DOHH2 (cell line): Measurements from ENCODE around the gene HOXD9.

Source experiments
- H3F3A ChIP-seq: fragments of 200-600 bp; sonication (generic), shearing (Covaris generic); 2 replicates; pipeline ENCODE4 v1.6.0; 2016; ENCODE audit warnings: antibody characterized with exemption, mild to moderate bottlenecking; ENCODE audit not compliant: control insufficient read depth, insufficient read depth
- H3K27ac ChIP-seq: fragments of 200-600 bp; sonication (generic); 2 replicates; pipeline ENCODE4 v1.5.1; 2014; ENCODE audit warnings: low read depth, mild to moderate bottlenecking, low read length, moderate library complexity
- H3K27me3 ChIP-seq: fragments of 200-600 bp; sonication (generic); 2 replicates; pipeline ENCODE4 v1.6.1; 2014; ENCODE audit warnings: mild to moderate bottlenecking, low read length, mixed read lengths; ENCODE audit not compliant: control insufficient read depth
- H3K36me3 ChIP-seq: fragments of 200-600 bp; sonication (generic); 2 replicates; pipeline ENCODE4 v1.6.1; 2014; ENCODE audit warnings: mild to moderate bottlenecking, low read length, moderate library complexity, mixed read lengths; ENCODE audit not compliant: control insufficient read depth
- H3K4me1 ChIP-seq: fragments of 200-600 bp; sonication (generic); 2 replicates; pipeline ENCODE4 v1.6.1; 2014; ENCODE audit warnings: mild to moderate bottlenecking, low read length, mixed read lengths; ENCODE audit not compliant: control insufficient read depth
- H3K4me2 ChIP-seq: fragments of 200-600 bp; sonication (generic); 2 replicates; pipeline ENCODE4 v1.6.0; 2014; ENCODE audit warnings: mild to moderate bottlenecking, low read length, moderate library complexity
- H3K4me3 ChIP-seq: fragments of 200-600 bp; sonication (generic); 2 replicates; pipeline ENCODE4 v1.5.1; 2014; ENCODE audit warnings: mild to moderate bottlenecking, low read length, mixed read lengths
- H3K79me2 ChIP-seq: fragments of 200-600 bp; sonication (generic); 2 replicates; pipeline ENCODE4 v1.6.1; 2014; ENCODE audit warnings: mild to moderate bottlenecking, low read length, mixed read lengths; ENCODE audit not compliant: control insufficient read depth
- H3K9me2 ChIP-seq: fragments of 200-600 bp; sonication (generic); replicated peaks from 2 replicates; pipeline ENCODE4 v1.6.1; 2014; ENCODE audit warnings: mild to moderate bottlenecking, low read length, mixed read lengths; ENCODE audit not compliant: control insufficient read depth
- H3K9me3 ChIP-seq: fragments of 200-600 bp; sonication (generic); 2 replicates; pipeline ENCODE4 v1.6.1; 2014; ENCODE audit warnings: antibody characterized with exemption, low read length, mixed read lengths; ENCODE audit not compliant: control insufficient read depth, insufficient read depth
- H4K20me1 ChIP-seq: fragments of 200-600 bp; sonication (generic); 2 replicates; pipeline ENCODE4 v1.6.0; 2014; ENCODE audit warnings: low read depth, mild to moderate bottlenecking, antibody characterized with exemption, low read length, moderate library complexity; ENCODE audit not compliant: control insufficient read depth, insufficient read depth
- EZH2phosphoT487 ChIP-seq: fragments of 200-600 bp; sonication (generic); IDR thresholded peaks from 2 replicates; pipeline ENCODE4 v1.6.1; 2017; ENCODE audit warnings: borderline replicate concordance, mild to moderate bottlenecking, antibody characterized with exemption, low read length, moderate library complexity, mixed read lengths
- TF ChIP-seq, protein P1 (sequence below): fragments of 200-600 bp; sonication (generic); IDR thresholded peaks from one replicate; pipeline ENCODE4 v1.5.1; 2014; ENCODE audit warnings: antibody characterized with exemption, mild to moderate bottlenecking, low read depth, low read length; ENCODE audit not compliant: poor library complexity, severe bottlenecking

HOXD9 gene

DNA sequence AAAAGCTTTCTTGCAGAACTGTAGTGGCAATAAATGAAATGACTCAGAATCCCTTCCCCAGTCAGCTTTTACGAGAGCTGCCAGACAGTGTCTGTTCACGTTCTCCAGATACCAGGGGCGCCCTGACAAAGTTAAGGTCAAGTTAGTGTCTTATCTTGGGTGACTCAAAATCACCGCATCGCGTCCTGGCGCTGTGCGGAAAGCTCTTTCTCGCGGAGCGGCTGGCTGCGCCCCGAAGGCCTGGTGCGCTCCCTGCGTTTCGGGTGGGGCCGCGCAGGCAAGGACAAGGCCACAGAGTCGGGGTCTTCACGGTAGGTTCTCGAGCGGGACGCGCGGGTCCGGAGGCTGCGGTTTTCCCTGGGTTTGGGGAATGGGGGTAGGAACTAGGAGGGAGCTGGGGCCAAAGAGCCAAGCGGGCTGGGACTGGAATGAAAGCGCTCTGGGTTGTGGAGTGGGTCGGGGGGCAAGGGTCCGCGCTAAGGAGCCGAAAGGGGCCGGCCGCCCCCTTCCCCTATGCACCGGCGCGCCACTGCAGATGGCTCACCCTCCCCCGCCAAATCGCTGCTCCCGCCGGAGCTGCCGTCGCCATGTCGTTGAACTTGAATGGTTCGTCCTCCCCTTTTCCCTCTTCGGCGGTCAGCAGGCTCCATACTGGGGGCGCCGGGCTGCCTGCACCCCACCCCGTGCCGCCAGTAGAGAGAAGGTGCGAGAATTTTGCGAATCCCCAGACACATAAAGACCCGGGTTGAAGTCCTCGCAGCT lies 18.0 kb upstream of the HOXD9 start:
- Histone ChIP-seq H3K9me3 (no peaks in the 10 kb centered on the region), H3K4me1 (no peaks in the 10 kb centered on the region), H3K9me2 (no peaks in the 10 kb centered on the region), H3K4me3 (no peak overlapping the region), H3K4me2 (no peak overlapping the region), H4K20me1 (no peaks in the 10 kb centered on the region), H3K27ac (no peak overlapping the region), H3K79me2 (no peaks in the 10 kb centered on the region), H3K27me3 (no peaks in the 10 kb centered on the region), H3K36me3 (no peaks in the 10 kb centered on the region), H3F3A (no peaks in the 10 kb centered on the region)
- TF ChIP-seq, protein P1, sequence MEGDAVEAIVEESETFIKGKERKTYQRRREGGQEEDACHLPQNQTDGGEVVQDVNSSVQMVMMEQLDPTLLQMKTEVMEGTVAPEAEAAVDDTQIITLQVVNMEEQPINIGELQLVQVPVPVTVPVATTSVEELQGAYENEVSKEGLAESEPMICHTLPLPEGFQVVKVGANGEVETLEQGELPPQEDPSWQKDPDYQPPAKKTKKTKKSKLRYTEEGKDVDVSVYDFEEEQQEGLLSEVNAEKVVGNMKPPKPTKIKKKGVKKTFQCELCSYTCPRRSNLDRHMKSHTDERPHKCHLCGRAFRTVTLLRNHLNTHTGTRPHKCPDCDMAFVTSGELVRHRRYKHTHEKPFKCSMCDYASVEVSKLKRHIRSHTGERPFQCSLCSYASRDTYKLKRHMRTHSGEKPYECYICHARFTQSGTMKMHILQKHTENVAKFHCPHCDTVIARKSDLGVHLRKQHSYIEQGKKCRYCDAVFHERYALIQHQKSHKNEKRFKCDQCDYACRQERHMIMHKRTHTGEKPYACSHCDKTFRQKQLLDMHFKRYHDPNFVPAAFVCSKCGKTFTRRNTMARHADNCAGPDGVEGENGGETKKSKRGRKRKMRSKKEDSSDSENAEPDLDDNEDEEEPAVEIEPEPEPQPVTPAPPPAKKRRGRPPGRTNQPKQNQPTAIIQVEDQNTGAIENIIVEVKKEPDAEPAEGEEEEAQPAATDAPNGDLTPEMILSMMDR: no peak
- no peak for TF ChIP-seq EZH2phosphoT487

DNA sequence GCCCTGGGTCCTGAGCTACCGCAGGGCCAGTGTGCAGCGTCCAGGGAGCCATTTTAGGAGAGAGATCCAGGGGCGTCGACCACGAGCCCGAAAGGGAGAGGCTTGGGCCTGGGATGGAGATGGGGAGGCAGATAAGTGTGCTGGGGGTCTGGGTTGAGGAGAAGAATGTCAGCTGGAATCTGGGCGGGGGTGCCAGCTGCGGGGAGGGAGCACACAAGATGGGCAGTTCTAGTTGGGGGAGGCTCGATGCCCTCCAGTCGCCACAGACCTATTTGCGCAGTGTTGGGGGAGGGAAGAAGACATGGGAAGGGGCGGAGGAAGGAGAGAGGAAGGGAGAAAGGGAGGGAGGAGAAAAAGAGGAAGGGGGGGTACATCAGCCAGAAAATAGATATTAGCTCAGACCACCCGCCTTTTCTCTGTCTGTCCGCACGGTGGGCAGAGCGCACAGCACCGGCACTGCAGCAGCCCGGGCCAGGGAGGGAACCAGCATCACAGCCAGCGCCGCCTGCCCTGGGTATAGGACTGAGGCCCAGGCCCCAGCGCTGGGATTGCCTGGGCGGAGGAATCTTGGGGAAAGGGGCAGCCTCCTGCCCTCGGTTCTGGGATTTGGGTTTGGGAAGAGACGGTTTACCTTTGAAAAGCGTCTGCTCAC lies 17.3 kb upstream of the HOXD9 start:
- Histone ChIP-seq H3K4me3 (no peak overlapping the region), H3K9me2 (no peaks in the 10 kb centered on the region), H3K27ac (no peak overlapping the region), H3K79me2 (no peaks in the 10 kb centered on the region), H3K4me1 (no peaks in the 10 kb centered on the region), H3K9me3 (no peaks in the 10 kb centered on the region), H4K20me1 (no peaks in the 10 kb centered on the region), H3K27me3 (no peaks in the 10 kb centered on the region), H3K4me2 (no peak overlapping the region), H3F3A (no peaks in the 10 kb centered on the region), H3K36me3 (no peaks in the 10 kb centered on the region)
- TF ChIP-seq EZH2phosphoT487: no peak
- TF ChIP-seq, protein P1: no peak

DNA sequence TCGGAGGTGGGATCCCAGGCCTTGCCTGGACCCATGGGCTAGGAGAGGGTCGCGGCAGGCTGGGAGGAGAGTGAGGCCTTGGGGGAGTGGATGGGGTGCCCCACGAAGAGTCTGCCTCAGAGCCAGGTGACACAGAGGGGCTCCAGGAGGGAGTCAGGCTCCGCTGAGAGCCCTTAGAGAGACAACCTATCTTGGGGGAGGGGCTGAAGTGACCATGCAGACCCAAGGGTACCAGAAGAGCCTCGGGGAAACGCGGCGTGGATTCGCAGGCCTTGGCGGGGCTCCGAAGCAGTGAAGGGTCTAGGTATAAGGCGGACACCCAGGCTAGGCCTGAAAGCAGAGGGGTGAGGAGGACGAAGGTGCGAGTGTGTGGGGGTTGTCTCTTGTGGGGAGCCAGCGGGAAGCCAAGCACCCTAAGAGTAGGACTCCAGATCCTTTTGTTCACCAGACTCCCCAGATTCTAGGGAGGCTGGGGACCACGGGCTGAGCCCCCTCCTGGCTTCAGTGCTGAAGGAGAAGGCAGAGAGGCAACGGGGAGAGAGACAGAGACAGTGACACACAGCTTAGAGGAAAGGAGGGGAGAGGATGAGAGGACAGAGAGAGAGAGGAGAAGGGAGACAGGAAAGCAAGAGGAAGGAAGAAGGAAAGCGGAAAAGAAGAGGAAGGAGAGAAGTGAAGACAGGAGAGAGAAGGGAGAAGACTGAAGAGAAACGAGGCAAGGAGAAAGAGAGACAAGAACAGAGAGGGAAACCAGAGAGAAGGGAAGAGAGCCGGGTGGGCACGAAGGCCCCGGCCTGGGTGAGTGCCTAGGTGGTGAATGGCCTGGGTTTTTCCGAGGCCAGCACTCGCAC lies 16.6 kb upstream of the HOXD9 start:
- Histone ChIP-seq H3K4me2 (no peak overlapping the region), H3K27me3 (no peaks in the 10 kb centered on the region)

More for the DNA sequence above, 16.6 kb upstream of the HOXD9 start:
- H4K20me1 ChIP-seq: no peaks in the 10 kb centered on the region
- H3K4me1 ChIP-seq: no peaks in the 10 kb centered on the region
- H3K9me2 ChIP-seq: no peaks in the 10 kb centered on the region
- no peaks in the 10 kb centered on the region for H3K79me2 ChIP-seq
- H3K9me3 ChIP-seq: no peaks in the 10 kb centered on the region
- H3F3A ChIP-seq: no peaks in the 10 kb centered on the region
- no peak for TF ChIP-seq EZH2phosphoT487
- TF ChIP-seq, protein P1: no peak
- H3K27ac ChIP-seq: no peak overlapping the region
- H3K36me3 ChIP-seq: no peaks in the 10 kb centered on the region
- H3K4me3 ChIP-seq: no peak overlapping the region
